RKO (cell line): ENCODE measurements around the gene PHKB.

ENCODE experiments used
- DNase-seq: peaks from one replicate; pipeline ENCODE4 v3.0.0-alpha.2; 2016; ENCODE audit warnings: low spot score

PHKB gene

DNA sequence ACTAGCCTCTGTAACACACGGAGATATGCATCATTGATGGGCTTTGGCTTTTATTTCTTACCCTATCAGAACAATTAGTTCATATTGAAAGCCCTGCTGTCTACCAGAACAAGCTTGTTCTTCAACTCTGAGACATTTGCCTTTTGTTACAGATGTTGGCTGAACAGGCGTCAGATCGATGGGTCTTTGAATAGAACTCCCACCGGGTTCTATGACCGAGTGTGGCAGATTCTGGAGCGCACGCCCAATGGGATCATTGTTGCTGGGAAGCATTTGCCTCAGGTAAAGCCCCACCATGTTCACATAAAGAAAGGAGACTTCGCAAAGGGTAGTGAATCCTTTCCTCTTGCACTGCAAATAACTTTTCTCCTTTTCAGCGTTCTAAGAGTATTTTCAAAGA, 232.1 kb downstream of the PHKB start:
- no peak for DNase-seq

DNA sequence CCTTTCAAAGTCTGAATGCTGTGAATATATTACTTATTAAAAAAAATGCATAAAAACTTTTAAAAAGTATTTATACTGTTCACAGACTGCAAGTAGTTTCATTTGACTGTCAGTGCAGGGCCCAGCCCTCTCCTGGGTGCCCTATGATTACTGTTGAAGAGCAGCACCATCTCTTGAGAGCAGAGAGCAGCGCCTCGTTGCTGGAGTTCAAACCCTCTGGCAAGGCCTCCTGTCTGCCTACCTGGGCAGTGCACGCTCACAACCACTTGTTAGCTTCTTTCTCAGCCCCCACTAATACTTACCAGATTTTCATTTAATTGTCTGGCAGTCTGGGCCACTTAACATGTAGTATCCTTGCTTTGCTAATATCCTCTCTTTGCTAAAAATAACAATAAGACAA, 233.4 kb downstream of the PHKB start:
- DNase-seq = no peak

DNA sequence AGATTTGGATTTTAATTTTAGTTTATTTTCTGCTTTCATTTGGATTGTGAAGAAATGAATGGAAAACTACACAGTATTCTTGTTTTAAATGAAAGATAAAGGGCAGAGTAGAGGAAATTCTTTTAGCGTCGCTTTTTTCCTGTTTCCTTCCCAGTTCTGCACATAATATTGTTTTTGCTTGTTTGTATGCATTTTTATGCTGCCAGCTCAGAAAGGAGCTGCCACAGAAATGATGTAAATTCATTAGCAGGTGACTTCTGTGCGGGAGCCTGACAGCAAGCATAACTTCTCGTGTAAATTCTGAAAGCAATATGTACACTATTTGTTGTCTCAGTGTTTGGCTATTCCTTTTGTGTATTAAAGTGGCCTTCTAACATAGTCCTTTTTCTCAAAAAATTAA, 234.6 kb downstream of the PHKB start:
- DNase-seq = no peak

DNA sequence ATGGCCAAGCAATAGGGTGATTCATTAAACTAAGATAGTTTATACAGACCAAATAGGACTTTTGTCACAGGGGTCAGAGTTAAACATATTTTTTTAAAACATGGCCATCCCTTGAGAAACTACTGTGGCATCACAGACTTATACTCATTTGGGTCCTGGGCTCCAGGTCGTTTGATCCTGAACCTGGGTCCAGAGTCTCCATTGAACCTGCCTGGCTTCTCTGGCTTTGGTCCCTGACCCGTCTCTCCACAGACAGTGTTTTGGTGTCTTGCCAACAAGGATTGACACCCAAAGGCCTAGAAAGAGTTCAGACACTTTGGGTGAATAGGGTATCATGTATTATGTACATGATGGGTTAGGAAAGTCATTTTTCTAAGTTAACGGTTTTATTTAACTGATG, 236.7 kb downstream of the PHKB start:
- DNase-seq = no peak

DNA sequence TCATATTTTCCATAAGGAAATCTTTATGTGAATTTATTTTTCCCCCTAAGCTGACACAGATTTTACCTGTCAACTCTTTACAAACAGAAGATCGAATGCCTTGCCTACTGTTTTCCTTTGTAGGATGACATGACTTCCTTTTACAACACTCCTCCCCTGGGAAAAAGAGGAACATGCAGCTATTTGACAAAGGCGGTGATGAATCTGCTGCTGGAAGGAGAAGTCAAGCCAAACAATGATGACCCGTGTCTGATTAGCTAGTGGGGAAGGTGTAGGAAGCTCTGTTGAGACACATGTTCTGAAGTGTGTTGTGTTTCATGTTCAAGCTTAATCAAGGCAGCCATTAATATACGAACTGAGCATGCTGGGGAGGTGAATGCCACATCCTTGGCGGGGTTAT, 238.0 kb downstream of the PHKB start:
- no peak for DNase-seq

DNA sequence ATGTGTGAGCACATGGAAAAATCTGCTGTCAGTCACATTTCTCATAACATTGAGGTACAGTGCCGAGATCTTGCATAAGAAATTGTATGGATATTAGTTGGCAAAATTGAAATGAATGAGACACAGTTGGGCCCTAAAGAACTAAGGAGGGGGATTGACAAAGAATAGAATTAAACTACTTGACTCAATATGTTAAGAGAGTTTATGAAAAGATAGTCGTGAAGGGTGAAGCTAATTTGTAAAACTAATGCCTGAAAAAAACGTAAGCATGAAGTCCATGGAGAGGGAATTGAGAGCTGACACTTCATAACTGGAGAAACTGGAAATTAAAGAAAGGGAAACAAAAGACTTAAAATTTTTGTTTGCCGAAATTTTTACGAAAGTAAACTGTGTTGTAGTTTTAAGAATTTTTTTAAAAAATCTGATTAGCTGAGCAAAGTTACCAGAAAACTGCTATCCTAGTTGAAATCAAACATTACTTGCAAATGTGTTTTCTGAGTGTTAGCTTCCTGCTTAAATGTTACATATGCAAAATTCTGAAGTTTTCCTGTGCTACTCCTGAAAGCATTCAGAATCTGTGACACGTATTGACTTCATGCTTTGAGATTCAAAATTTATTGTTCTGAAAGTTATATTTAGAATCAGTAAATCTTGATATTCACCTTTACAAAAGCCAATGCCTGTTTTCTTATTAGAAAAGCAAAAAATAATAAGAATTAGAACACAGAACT, 239.9 kb downstream of the PHKB start:
- DNase-seq = no peak

DNA sequence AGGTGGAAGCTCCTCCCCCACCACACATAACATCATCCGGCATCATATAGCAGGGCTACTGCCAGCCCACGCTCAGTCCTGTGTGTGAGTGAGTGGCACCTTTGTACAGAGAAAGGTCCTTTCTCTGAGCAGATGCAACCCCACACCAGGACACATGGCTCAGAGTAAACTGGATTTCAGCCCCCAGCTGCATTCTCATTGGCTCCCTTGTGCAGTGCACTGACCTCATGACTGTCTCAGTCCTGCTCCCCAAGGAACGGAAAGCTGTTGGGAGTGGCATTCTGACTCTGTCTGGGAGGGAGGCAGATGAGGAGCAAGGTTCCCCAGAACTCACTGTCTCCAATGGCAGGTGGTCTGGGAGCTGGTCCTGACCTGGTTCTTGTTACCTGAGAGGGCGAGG, 244.1 kb downstream of the PHKB start:
- DNase-seq = no peak

DNA sequence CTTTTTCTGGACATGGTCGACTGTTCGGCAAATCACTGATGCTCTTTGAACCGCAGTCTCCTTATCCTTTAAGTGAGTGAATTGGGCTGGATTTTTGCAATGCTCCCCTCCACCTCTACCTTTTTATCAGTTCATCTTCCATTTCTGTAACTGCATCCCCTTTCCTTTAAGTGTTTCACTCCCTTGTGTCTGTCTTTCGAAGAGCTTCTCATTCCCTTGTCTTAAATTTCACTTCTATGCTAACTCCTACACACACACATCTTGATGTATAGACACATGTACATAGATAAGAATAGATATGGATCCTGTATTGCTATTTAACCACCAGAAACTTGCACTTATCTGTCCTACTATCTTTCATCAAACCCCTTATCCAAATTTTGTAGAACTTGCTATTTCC, 250.7 kb downstream of the PHKB start:
- no peak for DNase-seq

DNA sequence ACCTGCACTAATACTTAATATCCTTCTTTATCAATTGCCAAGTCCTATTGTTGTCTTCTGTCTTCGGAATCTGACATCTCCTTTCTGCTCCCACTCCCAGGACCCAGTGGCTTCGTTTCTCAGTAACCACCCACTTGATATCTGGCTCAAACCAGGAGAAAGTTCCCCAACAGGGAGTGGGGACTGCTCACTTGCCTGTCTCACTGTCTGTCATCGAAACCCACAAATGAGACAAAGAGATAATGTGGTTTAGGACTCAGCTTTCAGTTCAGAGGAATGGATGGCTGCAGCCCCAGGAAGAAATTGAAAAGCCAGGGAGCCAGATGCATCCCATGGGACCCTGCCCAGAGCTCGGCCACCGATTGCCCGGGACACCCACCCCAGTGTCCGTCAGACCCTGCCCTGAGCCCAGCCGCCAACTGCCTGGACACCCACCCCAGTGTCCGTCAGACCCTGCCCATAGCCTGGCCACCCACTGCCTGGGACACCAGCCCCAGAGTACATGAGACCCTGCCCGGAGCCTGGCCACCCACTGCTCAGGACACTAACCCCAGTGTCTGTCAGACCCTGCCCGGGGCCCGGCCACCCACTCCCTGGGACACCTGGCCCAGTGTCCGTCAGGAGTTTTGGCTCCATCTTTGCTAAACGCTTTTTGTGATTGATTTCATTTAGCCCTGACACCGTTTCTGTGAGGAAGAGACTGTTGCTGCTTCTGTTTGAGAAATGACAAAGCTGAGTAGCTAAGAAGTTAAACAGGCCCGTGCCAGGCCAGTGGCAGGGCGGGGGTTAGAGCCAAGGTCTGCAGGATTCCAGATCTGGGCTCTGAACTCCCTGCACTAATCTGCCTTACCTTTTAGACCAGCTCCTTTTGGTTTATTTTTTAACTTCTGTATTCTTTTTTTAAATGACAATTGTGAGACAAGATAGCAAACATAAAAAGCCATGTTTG, 251.4 kb downstream of the PHKB start:
- no peak for DNase-seq

DNA sequence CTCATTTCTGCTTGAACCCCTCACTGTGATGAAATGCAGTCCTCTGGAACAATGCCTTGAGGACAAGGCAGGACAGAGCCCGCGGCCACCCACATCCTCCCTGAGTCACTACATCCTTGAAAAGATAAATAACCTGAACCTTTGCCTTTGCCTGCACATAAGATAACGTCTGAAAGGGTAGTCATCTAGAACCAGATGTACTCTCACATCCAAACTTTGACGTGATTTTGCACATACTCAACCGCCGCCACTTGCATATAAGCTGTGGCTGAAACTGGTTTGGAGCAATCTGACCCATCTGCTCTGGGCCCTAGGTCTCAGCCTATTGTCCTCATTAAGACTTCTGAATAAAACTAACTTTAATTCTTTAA, 252.1 kb downstream of the PHKB start:
- no peak for DNase-seq

DNA sequence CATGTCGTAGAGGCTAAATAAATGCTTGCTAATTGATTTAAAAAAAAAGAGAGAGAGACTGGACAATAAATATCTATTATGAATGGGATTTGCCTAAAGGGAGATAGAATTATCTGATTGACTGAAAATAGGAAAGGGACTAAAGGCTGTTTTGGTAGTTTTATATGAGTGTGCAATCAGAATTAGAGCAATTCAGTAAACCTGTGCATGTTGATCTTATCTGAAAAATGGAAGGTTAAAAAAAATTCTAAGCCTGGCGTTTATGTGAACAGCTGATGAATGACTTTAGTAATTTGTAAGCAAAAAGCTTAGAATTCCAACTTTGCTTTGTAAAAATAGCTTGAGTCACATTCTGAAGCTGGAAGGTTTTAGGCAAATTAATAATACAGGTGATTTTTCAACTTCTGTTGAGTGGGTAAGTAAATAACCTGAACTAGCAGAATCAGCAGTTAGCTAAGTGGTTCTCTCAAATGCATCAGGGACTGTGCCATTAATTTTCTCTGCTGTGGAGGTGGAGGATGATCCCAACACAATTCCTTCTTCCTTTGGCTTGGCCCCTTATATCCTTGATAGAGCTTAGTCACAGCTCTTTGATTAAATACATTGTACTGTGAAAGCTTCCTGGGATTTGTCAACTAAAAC, 254.4 kb downstream of the PHKB start:
- DNase-seq = no peak

DNA sequence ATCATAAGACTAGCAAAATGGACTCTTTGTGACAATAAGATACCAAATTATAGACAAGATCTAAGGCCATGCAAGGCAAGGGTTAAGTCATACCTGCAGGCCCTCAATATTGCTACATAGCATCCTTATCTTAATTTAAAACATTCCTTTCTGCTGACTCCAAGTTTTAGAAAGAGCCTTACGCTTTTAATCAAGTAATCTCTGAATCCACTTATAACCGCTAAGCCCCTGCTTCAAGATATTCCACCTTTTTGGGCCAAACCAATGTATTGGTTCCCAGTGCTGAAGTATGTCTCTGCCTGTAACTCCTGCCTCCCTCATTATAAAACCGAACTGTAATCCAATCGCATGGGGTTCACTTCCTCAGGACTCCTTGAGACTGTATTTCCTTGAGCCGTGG, 255.4 kb downstream of the PHKB start:
- DNase-seq = no peak

DNA sequence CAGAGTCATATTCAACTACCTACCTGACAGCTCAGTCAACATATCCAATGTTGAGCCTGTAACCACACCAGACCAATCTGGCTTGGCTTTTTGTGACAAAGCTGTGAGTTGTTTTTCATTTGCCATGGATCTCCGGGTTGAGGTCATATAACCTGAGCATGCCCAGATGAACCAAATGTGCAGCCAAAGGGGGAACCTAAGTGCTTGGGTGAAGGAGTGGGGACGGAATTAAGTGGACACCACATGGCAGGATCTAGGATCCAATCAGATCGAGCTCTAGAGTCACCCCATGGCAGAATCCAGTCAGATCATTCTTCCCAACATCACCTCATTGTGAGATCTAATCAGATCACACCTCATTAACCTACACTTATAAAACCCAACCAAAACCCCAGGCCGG, 258.6 kb downstream of the PHKB start:
- no peak for DNase-seq

DNA sequence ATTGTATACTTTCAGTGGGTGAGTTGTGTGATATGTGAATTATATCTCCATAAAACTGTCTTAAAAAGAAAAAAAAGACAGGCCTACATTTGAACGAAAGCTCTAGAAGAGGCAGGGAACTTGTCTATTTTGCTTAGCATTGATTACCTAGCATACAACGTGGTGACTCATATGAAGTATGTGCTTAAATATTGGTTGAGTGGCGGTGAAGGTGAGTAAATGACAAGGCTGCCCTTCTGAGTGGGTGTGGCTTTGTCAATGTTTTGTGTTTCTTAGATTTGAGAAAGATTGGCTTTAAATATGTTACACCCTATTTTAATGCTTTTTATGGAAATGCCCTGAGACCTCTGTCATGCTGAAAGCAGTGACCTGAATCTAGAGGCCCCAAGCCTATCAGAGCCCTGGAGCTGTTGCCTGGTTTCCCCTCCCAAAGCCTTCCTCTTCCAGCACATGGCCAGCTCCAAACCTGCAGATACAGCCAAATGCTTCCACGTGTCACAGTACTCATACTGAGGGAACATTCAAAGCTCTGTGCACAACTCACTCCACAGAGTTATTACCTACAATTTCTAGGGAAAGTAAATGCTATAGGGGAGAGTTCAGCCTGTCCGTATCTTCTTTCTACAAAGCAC, 260.0 kb downstream of the PHKB start:
- DNase-seq = no peak

DNA sequence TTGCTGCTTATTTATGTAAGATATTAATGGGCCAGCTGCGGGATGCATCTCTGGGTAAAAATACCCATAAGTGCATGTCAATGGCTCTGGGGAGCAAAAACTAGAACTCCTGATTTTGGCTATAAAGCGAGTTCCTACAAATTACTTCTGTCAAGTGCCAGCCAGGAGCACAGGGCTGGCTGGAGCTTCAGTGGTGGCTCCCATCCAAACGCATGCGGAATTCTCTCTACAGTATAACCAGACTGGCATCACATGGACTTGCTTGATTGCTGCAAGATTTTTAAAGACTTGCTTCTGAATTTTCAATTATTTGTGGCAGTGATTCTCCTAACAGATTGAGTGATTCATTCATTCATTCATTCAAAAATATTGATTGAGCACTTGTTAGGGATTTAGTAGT, 260.9 kb downstream of the PHKB start:
- no peak for DNase-seq

DNA sequence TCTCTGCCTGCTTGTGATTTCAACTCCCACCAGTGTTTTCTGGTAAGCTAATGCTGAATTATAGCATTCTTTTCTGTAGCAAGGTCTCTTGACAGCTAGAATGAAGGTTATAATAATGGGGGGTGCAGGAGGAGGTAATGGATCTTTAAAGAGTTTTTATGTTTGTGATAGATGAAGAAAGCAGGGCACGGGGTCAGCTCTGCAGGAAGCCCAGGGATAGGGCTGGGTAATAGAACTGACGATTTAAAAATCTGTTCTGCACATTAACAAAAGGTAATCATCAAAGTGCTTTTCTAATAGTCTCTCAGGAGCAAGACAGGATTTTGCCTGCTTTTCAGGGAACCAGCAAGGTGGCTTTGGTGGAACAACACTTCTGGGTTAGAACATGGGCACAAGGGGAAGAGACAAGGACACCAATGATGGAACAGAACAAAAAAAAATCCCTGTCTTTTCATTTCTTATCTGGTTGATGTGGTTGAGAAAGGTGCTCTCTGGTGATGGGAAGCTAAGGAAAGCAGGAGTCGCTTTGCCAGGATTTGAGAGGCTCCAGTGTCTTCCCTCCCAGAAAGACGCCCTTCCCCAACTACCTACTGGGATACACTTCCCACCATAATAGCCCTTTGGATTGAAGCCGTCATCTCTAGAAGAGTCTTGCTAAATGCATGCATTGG, 263.1 kb downstream of the PHKB start:
- no peak for DNase-seq

DNA sequence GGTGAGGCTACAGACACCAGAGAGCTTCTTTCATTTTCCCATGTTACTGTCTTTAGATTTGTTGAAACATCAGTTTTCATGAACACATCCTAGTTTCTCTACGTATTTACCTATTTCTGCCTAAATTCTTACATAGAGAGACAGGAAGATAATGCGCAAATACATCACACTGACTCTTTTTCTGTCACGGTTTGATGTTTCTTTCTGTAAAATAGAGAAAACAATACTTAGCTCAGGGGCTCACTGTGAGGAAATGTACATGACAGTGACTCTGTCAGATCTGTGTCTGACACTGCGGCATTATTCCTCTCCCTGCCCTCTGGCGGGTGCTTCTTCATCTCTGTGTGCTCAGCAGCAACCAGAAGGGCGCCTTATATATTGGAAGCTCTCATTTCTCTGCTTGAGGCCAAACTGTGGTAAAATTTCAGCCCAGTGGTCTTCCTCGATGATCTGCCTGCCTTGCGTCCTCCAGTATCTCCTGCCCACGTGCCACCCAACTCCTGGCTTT, 264.1 kb downstream of the PHKB start:
- DNase-seq = no peak

DNA sequence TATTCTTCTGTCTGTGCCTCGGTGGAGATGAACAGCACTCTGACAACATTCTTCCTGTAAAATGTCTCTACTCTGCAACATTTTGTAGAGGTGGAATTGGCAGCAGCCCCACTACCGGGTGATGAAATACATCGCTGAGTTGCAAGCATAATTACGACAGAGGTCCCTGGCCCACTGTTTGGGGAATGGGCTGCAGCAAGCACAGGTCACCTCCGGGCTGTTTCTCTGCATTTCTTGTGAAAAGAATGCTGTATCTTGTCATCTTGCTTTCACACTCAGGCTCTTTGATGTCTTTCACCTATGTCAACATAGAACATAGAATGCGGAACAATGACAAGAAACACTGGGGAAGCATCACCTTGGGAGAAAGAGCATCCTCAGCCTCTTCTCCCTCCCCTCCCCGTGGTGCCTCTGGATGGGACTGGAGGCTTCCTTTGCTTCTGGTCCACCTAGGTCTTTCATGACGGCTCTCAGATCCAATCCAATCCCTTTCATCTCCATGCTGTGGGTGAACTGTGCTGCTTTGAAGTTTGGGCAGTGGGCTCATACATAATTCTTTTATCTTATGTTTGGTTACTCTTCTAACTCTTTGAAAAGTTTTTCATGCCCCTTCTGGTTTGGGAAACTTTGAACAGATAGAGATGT, 265.0 kb downstream of the PHKB start:
- DNase-seq = no peak

DNA sequence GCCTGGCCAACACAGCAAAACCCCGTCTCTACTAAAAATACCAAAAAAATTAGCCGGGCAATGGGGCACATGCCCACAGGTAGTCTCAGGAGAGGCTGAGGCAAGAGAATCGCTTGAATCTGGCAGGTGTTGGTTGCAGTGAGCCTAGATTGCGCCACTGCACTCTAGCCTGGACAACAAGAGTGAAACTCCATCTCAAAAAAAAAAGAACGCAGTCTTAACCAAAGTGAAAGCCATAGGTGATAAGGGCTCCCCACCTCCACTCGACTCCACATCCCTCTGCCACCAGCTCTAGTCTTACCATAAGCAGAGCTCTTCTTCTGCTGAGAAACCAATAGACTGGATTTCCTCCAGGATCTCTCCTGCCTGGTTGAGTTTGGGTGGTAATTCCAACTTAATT, 266.0 kb downstream of the PHKB start:
- no peak for DNase-seq

DNA sequence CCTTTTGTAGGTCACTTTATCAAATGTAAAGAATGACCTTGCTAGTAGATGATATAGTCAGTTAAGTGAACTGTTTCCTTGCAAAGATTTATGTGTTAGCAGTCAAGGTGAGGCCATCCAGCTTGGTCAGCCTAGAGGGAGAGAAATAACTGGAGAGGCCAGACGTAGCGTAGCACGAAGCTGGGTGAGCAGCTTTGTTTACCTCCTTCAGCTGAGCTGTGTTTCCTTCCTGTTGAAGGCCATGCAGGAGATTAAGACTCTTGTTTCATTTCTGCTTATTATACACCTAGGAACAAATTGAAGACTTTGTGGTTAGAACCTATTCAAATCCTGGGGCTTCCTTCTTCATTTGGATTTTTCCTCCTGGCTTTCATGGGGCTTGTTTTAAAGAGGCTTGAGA, 267.1 kb downstream of the PHKB start:
- no peak for DNase-seq

DNA sequence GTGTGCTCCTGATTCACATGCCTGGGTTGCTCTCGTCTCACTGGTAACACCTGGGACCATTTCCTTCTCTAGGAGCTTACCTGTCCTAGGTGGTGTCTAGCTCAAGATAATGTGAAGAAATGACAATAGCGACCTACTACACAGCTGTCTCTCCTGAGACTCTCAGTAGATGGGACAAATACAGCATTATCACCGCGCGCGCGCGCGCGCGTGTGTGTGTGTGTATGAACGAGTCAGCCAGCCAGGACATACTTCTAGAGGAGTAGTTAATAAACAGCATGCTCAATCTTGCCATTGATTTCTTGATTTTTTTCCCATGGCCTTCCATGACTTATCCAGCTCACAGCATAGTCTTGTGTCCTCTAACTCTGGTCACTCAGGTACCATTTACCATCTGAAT, 268.6 kb downstream of the PHKB start:
- DNase-seq = no peak
